Fibroblast of lung (primary cell): ENCODE data around the gene RIPOR2.

ENCODE experiments used
- CTCF ChIP-seq, 2 donors: IDR thresholded peaks in 1 of 2; conservative IDR thresholded peaks in 1 of 2; 1 replicate in 1 of 2; 2 replicates in 1 of 2; pipeline ENCODE4 v1.5.1; 2011 to 2012; ENCODE audit warnings: low read length in 2 of 2, control low read depth in 1 of 2, inconsistent platforms in 1 of 2, low read depth in 1 of 2, mild to moderate bottlenecking in 1 of 2
- EZH2 ChIP-seq: IDR thresholded peaks from 2 replicates; pipeline ENCODE4 v1.5.1; 2012; ENCODE audit warnings: low read length, control low read depth, mild to moderate bottlenecking; ENCODE audit errors: missing control alignments

- TF ChIP-seq CTCF (conservative IDR thresholded peaks at IDR 0.05 in 1 of 2, IDR thresholded peaks at IDR 0.05 in 1 of 2; ENCODE audit: low read depth in 1 of 2, low read length in 2 of 2) (no peak), EZH2 (no peak)
Observed at GRCh38 chr6:24859132-24859531, 76.6 kb downstream of the RIPOR2 start.
